Posterior vena cava (tissue), 2 donors: ENCODE measurements around the gene HIF1A. TPM values are rescaled to one million over a fixed set of nuclear protein-coding genes. Genes with fewer than 3 reads are reported as not detected.
"Not testable (repeated sequence)": the region's sequence is repeated elsewhere in the genome, so short reads cannot be mapped to it uniquely, and the experiment has no call there.

Source experiments
- DNase-seq: peaks from one replicate; pipeline ENCODE4 v3.0.0-alpha.2; 2020; ENCODE audit warnings: low spot score
- intact Hi-C, 2 donors: fragments of 100-400 bp; cut with DNase I; formaldehyde crosslinking; loops; one replicate each; pipeline versions ENCODE4 v1.14.1 to v1.14.2; 2022 to 2023
- total RNA-seq, 2 donors: library from RNA; stranded (reverse); fragmentation: NEBNext Ultra II Directional; extraction: Animal tissue kit (Norgen Biotek cat#: 25700); gene quantifications; one replicate each; pipeline ENCODE4 v1.2.1, GENCODE V29; 2021
- donor health status: DM: yes; HTN: yes; CAD: no.
- donor health status: DM: yes; HTN: yes; CAD: no.

Gene HIF1A
- total RNA-seq, 2 donors from 2014 or later: 131 to 187 TPM

DNA sequence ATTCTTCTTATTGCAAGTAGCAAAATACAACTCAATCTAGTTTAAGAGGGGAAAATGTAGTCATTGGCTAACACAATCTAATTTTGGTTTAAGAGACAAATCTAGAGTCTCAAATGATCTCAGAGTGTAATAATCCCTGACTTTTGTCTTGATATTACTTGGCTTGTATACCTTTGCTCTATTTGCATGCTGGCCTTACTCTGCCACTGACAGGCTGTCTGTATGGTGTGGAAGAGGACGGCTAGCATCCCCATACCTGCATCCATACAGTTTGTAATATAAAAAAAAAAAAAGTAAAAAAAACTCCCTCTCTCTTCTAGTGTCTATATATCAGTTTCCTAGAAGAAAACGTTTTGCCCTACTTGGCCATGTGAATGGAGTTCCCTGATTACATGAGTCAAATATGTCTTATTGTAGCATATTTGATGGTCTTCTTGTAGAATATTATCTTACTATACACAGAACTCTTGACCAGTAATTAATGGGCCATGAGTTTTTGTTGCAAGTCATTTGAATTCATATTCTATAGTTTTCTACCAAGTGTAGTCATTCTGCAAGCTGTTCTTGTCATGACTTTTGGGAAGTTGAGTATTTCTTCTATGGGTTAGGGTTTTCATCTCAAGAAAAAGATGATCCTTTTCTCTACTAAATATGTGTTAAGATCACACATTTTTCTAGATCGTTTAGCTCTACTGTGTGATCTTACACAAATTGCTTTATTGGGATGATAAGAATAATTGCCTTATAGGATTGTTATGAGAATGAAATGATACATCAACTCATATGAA, 8.2 kb downstream of the HIF1A start:
- intact Hi-C loops: no loop called here
- DNase-seq: no peak

DNA sequence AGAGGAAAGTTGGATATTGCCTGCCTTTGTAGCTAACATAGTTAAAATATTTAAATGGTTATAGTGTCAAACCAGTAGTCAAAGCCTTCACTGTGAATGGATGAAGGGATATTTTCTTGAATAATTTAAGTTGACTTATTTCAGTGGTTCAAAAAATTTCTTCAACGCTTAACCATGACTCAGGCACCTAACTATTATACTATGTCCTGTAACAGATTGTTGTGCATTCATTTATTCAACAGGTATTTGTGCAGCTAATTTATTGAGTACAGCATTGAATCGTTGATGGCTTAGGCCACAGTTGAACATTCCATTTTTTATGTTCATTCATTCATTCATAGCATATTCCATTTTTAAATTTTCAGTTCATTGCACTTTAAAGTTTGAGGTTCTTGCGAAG, 9.2 kb downstream of the HIF1A start:
- no peak for DNase-seq
- intact Hi-C loops: no loop called here

DNA sequence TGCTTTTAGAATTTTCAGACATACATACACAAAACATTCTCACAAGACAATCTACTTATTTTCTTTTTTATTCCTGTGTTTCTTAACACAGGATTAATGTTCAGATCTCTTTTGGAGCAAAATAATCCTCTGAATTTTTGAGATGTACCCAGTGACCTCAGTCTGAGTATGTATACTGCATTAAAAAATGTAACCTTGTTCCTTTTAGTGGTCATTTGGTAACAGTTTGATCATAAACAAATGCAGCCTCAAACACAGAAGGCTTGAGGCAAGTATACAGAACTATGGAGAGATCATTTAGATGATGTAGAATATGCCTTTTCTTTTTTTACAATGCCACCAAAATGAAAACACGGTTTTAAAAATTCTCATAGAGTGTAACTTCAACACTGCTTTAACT, 9.7 kb downstream of the HIF1A start:
- DNase-seq: no peak
- intact Hi-C loops: no loop called here

DNA sequence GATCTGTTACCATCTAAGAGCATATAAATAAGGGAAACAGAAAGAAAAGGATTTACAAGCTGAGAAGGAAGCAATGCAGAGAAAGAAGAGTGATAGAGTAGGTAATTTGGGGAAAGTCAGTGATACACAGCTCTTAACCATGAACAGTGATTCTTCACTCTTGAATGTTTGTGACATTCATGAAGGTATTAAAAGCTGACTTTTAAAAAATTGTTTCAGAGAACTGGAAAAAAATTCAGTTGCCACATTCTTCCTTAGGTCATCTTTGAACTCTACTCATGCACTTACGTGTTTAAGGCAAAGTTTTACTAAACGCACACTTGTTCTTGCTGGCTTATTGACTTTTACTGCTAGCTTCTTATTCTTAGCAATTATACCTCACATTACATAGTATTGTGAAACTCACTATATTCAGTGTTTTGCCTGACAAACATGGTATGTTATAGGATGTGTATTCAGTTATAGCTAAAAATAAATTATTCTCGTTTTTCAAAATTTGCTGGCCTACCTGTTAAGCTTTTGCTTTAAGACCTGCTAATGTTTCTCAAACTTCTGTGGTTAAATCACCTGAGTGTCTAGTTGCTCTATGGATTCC, 10.9 kb downstream of the HIF1A start:
- intact Hi-C loops: no loop called here

DNA sequence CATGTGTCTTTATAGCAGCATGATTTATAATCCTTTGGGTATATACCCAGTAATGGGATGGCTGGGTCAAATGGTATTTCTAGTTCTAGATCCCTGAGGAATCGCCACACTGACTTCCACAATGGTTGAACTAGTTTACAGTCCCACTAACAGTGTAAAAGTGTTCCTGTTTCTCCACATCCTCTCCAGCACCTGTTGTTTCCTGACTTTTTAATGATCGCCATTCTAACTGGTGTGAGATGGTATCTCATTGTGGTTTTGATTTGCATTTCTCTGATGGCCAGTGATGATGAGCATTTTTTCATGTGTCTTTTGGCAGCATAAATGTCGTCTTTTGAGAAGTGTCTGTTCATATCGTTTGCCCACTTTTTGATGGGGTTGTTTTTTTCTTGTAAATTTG, 12.5 kb downstream of the HIF1A start:
- intact Hi-C loops: not testable (repeated sequence)

More for the DNA sequence above, 10.9 kb downstream of the HIF1A start:
- no peak for DNase-seq

DNA sequence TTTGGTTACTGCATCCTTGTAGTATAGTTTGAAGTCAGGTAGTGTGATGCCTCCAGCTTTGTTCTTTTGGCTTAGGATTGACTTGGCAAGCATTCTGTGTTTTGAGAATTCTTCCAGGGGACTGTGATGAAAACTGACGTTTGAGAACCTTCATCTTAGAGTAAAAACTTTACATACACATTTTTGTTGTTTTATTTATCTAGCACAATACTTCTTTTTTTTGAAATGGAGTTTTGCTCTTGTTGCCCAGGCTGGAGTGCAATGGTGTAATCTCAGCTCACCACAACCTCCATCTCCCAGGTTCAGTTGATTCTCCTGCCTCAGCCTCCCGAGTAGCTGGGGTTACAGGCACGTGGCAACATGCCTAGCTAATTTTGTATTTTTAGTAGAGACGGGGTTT, 13.4 kb downstream of the HIF1A start:
- DNase-seq, intact Hi-C loops: not testable (repeated sequence)

More for the DNA sequence above, 12.5 kb downstream of the HIF1A start:
- DNase-seq: not testable (repeated sequence)

DNA sequence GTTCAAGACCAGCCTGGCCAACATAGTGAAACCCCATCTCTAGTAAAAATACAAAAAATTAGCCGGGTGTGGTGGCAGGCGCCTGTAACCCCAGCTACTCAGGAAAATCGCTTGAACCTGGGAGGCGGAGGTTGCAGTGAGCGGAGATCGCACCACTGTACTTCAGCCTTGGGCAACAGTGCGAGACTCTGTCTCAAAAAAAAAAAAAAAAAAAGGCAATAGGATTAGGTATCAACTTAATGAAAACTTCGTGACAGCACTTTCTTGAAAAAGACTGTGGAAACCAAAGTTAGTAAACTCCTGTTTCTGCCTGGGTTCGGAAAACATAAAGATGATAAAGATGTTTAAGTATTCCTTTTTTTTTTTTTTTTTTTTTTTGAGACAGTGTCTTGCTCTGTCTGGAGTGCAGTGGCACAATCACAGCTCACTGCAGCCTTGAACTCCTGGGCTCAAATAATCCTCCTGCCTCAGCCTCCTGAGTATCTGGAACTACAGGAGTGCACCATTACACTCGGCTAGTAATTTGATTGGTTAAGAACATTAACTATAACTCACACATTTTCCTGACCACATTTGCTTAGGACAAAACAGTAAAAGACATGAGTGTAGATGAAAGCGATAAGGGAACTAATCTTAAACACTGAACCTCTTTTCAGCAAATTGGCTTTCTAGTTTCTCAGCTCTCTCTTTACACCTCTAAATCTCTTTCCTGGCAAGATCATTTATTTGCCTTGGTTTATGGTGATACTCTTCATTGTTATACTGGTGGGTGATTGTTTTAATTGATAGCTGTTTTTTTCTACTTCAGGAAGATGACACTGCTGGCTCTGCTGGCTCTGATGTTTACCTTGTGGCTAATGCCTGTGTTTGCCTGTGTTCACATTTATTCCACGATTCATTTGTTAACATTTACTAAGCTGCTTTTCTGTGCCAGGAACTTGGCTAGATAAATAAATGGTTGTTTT, 15.8 kb downstream of the HIF1A start:
- intact Hi-C loops: no loop called here
- DNase-seq: no peak

DNA sequence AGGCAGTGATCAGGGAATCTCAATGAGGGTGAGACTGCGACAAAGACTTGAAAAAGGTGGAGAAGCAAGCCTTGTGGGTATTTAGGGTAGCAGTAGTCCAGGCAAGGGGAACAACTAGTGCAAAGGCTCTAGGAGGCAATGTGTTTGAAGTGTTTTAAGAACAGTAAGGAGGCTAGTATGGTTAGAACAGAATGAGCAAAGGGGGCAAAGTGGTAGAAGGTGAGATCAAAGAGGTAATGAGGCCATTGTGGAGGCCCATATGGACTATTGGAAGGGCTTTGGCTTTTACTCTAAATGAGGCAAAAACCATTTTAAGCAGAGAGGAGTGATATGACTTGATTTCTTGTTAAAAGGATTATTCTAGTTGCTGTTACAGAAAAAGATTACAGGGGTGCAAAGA, 16.8 kb downstream of the HIF1A start:
- no peak for DNase-seq
- intact Hi-C loops: no loop called here

DNA sequence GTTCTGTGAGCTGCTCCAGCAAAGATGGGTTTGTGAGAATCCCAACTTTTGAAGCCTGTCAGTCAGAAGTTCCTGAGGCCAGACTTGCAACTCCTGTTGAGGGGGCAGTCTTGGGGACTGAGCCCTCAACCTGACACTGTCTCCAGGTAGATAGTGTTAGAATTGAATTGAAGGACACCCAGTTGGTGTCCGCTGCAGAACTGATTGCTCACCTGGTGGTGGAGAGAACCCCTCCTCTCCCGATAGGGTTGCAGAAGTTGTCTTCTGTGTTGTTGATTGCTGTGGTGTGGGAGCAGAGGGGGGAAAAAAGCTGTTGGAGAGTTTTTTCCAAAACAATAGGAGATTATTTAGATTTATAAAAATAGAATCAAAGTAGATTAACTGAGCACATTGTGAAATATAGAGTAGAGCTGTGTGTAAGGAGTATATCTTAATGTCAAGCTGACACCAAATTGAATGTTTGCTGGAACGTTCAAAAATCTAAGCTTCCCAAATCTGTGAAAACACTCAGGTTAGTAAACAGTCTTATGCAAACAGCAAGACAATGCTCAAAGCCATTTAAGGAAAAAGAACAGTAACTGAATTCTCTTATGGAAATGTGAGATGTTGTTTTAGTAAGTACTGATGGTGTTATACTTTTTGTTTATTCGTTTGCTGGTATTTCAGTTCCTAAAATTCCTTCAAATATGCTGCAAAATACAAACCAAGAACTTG, 18.6 kb downstream of the HIF1A start:
- no peak for DNase-seq
- intact Hi-C loops: no loop called here

DNA sequence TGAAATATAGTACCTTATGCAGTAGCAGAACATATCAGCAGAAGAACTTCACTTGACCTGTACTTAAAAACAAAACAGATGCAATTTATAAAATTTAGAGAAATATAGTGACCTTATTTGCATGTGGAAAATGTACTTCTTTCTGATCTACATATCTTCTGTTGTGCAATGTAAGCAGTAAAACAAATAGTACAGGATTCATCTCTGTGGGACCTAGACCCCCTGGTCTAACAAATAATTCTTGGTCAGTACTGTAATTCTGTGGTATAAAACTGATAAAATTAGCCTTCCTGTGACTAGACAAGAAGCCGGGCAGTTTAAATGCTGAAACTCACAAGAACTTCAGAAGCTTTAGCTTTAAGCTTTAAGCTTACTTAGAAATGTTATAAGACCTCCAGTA, 21.6 kb downstream of the HIF1A start:
- DNase-seq: no peak
- intact Hi-C loops: no loop called here

DNA sequence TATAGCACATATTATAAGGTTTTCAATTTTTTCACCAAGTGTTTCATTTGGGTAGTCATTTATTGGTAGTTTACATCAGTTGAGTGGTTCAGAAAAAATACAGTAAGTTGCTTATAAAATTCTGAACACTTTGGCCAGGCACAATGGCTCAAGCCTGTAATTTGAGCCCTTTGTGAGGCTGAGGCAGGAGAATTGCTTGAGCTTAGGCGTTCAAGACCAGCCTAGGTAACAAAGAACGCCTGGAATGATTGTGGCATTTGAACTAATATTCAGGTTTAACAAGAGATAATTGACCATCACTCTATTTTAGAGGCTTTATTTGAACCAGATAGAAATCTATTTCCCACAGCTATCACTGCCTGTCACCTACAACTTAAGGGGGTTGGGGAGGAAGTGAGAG, 22.7 kb downstream of the HIF1A start:
- DNase-seq: no peak
- intact Hi-C loops: no loop called here

DNA sequence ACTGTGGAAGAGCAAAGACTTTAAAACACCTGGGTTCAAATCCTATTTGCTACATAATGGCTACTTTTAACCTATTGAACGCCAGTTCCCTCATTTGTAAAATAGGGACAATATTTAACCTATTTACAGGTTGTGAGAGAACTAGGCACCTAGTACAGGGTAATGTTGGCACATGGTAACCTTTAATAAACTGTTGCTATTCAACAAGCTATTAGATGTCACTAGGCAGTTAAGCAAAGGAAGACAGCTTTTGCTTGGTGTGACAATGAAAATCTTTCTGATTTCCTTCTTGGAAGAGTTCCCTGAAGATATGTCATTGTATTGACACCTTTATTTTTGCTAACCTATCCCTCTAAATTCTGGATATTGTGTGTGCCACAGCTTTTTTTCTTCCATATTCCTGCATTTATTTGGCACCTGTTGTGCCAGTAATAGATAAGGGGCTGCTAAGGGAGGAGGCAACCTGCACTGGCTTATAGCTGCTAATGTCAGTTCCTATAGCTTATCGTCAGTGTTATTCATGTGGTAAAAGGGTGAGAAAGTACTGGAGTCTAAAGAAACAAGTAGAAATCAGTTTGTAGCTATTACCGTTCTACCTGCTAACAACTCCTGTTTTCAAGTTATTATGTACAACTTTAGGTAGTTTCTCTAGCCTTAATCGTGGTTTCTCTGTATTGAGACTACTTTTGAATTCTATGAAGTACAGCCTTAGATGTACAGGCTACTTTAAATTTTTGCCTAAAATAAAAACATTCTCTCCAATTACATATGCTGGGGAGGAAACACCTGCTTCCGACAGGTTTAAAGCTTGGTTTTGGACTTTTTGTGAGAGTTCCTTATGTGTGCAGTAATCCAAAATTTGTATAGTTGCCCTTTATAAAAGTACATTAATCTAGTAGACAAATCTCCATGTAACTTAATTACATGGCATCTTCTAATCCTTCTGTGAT, 24.3 kb downstream of the HIF1A start:
- no peak for DNase-seq
- intact Hi-C loops: no loop called here

DNA sequence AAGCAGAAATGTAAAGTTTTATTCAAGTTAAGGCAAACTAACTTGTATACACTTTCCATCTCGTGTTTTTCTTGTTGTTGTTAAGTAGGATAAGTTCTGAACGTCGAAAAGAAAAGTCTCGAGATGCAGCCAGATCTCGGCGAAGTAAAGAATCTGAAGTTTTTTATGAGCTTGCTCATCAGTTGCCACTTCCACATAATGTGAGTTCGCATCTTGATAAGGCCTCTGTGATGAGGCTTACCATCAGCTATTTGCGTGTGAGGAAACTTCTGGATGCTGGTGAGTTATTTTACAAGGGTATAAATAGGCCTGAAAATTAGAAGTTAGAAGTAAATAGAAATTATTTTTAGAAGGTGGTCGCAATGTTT, 25.0 kb downstream of the HIF1A start:
- no peak for DNase-seq
- intact Hi-C loops: no loop called here

DNA sequence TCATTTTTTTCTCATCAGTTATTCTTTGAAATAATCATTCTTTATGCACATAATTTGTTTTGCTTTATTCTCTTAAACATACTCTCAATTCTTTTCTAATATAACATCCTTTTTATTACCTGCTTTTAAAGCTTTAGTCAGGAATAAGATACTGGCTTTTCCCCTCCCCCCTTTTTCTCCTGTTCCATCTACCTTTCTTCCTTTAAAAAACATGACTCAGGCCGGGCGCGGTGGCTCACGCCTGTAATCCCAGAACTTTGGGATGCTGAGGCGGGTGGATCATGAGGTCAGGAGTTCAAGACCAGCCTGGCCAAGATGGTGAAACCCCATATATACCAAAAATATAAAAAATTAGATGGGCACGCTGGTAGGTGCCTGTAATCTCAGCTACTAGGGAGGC, 25.4 kb downstream of the HIF1A start:
- intact Hi-C loops: no loop called here
- no peak for DNase-seq

DNA sequence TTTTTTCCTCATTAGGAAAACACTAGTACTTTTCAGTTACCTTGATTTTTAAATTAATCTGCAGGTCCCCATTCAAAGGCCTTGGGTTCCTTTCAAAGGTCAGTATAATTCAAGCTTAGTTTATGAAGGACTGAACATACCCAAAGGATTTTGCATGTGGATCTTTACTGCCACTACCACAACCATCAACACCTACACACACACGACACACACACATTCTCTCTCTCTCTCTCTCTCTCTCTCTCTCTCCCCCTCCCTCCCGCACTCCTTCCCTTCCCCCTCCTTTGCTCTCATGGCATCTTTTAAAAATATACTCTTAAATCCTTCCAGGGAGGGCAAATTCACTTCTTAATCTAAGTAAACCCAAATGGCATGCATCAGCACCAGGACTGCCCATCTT, 28.8 kb downstream of the HIF1A start:
- intact Hi-C loops: no loop called here
- no peak for DNase-seq

DNA sequence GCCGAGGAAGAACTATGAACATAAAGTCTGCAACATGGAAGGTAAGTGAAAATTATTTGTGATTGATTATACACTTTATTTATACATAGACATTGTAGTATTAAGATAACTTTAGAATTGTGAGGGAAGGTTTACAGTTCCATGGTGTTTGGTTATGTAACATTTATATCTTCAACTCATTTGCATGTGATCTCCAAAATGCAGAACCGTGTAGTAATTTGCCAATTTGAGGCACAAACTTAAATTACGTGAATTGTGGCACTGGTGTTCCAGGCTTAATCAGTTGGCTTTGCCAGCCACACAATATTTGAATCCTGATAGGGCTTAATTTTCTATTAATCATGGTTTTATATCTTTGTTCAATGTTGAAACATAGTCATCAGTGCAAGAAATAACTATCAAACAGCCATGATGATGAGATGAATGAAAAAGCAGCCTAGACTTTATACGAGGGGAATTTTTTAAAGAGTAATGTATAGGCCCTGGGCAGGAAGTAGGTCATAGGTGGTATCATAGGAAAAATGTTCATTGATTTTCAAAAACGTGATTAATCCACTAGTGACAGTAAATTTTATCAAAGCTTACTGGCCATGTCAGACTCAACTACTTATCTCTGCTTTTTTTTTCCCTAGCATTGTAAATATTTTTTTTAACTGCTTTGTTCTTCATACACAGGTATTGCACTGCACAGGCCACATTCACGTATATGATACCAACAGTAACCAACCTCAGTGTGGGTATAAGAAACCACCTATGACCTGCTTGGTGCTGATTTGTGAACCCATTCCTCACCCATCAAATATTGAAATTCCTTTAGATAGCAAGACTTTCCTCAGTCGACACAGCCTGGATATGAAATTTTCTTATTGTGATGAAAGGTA, 31.7 kb downstream of the HIF1A start:
- intact Hi-C loops: no loop called here
- no peak for DNase-seq

DNA sequence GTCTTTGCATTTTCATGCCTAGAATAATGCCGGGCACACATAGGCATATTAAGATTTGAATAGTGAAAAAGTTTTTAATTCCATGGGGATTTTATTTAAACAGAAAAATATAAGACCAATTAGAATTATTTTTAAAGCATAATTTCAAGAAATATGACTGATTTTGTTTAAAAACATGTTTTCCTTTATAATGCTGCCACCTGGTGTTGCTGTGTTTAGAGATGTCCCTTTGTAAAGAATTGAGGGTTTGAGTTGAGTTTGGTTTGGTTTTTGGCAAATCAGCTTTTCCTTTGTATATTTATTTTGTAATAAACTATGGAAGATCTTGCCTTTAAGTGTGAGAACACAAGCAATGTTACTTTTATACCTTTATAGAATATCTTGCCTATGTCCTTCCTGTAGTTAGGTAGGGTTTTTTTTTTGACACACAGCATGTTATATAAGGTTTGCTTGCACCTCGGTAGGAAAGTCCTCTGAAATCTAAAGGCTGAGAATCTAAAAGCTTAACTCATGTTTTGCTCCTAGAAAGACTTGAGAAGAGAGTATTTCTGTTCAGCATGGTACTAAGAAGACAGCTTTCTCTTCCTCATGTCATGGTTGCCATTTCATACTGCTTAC, 35.6 kb downstream of the HIF1A start:
- intact Hi-C loops: loop anchor here in 1 of 2 donors (10.0 kb wide), 1 partner anchor 266 kb away; no protein-coding TSS in a partner anchor

More for the DNA sequence above, 35.6 kb downstream of the HIF1A start:
- no peak for DNase-seq
